SK-N-SH treated with all-trans-retinoic acid at 6 μM for 48 hours (cell line): Measurements from ENCODE around the gene ASF1B.

ENCODE experiments used
- ATAC-seq: fragments of 200-7000 bp; cut with Tn5 transposase; 3 replicates; pipeline ENCODE4 v1.9.1; 2020; ENCODE audit warnings: mild to moderate bottlenecking, moderate library complexity
- ARNTL ChIP-seq: fragments of 450-650 bp; formaldehyde crosslinking; IDR thresholded peaks from 2 replicates; pipeline ENCODE4 v1.5.0; 2020; ENCODE audit warnings: low read depth, mild to moderate bottlenecking, moderate library complexity, borderline replicate concordance
- BACH2 ChIP-seq: fragments of 250-450 bp; sonication (Bioruptor Pico); IDR thresholded peaks from 2 replicates; pipeline ENCODE4 v1.9.0; 2021; ENCODE audit warnings: mild to moderate bottlenecking, borderline replicate concordance
- CSDC2 ChIP-seq: fragments of 250-450 bp; sonication (Bioruptor Pico); IDR thresholded peaks from 2 replicates; pipeline ENCODE4 v1.5.0; 2020; ENCODE audit warnings: mild to moderate bottlenecking, moderate library complexity
- ESRRG ChIP-seq: fragments of 250-450 bp; sonication (Bioruptor Pico); IDR thresholded peaks from 2 replicates; pipeline ENCODE4 v1.6.1; 2021; ENCODE audit warnings: mild to moderate bottlenecking
- GLIS3 ChIP-seq: fragments of 250-450 bp; sonication (Bioruptor Pico); IDR thresholded peaks from 2 replicates; pipeline ENCODE4 v1.5.0; 2020; ENCODE audit warnings: mild to moderate bottlenecking, moderate library complexity
- ISL1 ChIP-seq: fragments of 250-450 bp; sonication (Bioruptor Pico); IDR thresholded peaks from 2 replicates; pipeline ENCODE4 v2.1.2; 2022; ENCODE audit warnings: mild to moderate bottlenecking, moderate library complexity
- OSR1 ChIP-seq: fragments of 250-450 bp; sonication (Bioruptor Pico); IDR thresholded peaks from 2 replicates; pipeline ENCODE4 v1.8.0; 2022; ENCODE audit warnings: moderate library complexity, mild to moderate bottlenecking, inconsistent platforms
- RARB ChIP-seq: fragments of 250-450 bp; sonication (Bioruptor Pico); IDR thresholded peaks from 2 replicates; pipeline ENCODE4 v1.8.0; 2021; ENCODE audit warnings: mild to moderate bottlenecking, moderate library complexity
- SNAI2 ChIP-seq: fragments of 250-450 bp; sonication (Bioruptor Pico); IDR thresholded peaks from 2 replicates; pipeline ENCODE4 v1.5.0; 2020; ENCODE audit warnings: mild to moderate bottlenecking, moderate library complexity
- TCF4 ChIP-seq: fragments of 250-450 bp; sonication (Bioruptor Pico); IDR thresholded peaks from 2 replicates; pipeline ENCODE4 v1.8.0; 2021; ENCODE audit warnings: mild to moderate bottlenecking, moderate library complexity, borderline replicate concordance
- TOX ChIP-seq: fragments of 250-450 bp; sonication (Bioruptor Pico); IDR thresholded peaks from 2 replicates; pipeline ENCODE4 v1.8.0; 2021; ENCODE audit warnings: mild to moderate bottlenecking, moderate library complexity, borderline replicate concordance
- ZC3H10 ChIP-seq: fragments of 250-450 bp; sonication (Bioruptor Pico); IDR thresholded peaks from 2 replicates; pipeline ENCODE4 v1.5.1; 2021; ENCODE audit warnings: mild to moderate bottlenecking, moderate library complexity
- ZFP3 ChIP-seq: fragments of 250-450 bp; sonication (Bioruptor Pico); IDR thresholded peaks from 2 replicates; pipeline ENCODE4 v1.5.0; 2020; ENCODE audit warnings: mild to moderate bottlenecking, moderate library complexity
- ZFP30 ChIP-seq: fragments of 450-650 bp; formaldehyde crosslinking; IDR thresholded peaks from 2 replicates; pipeline ENCODE4 v1.5.0; 2022; ENCODE audit warnings: mild to moderate bottlenecking, moderate library complexity
- ZNF565 ChIP-seq: fragments of 450-650 bp; formaldehyde crosslinking; conservative IDR thresholded peaks from 2 replicates; pipeline ENCODE4 v1.5.0; 2020; ENCODE audit warnings: low read depth, mild to moderate bottlenecking, moderate library complexity
- ZNF70 ChIP-seq: fragments of 450-650 bp; formaldehyde crosslinking; IDR thresholded peaks from 2 replicates; pipeline ENCODE4 v1.5.0; 2020; ENCODE audit warnings: mild to moderate bottlenecking, moderate library complexity
- ZNF8 ChIP-seq: fragments of 450-650 bp; formaldehyde crosslinking; IDR thresholded peaks from 2 replicates; pipeline ENCODE4 v1.5.0; 2020; ENCODE audit warnings: mild to moderate bottlenecking, moderate library complexity
- TF ChIP-seq, protein P1 (sequence below): fragments of 250-450 bp; sonication (Bioruptor Pico); IDR thresholded peaks from 2 replicates; pipeline ENCODE4 v1.5.1; 2021; ENCODE audit warnings: mild to moderate bottlenecking, moderate library complexity
- TF ChIP-seq, protein P2 (sequence below): fragments of 250-450 bp; sonication (Bioruptor Pico); IDR thresholded peaks from 2 replicates; pipeline ENCODE4 v1.8.0; 2021; ENCODE audit warnings: low read depth, mild to moderate bottlenecking, moderate library complexity, borderline replicate concordance
- TF ChIP-seq, protein P3 (sequence below): fragments of 250-450 bp; sonication (Bioruptor Pico); IDR thresholded peaks from 2 replicates; pipeline ENCODE4 v1.5.0; 2020; ENCODE audit warnings: mild to moderate bottlenecking, moderate library complexity
- TF ChIP-seq, protein P4 (sequence below): fragments of 250-450 bp; sonication (Bioruptor Pico); IDR thresholded peaks from 2 replicates; pipeline ENCODE4 v1.8.0; 2020; ENCODE audit warnings: mild to moderate bottlenecking, moderate library complexity, borderline replicate concordance

ASF1B gene

DNA sequence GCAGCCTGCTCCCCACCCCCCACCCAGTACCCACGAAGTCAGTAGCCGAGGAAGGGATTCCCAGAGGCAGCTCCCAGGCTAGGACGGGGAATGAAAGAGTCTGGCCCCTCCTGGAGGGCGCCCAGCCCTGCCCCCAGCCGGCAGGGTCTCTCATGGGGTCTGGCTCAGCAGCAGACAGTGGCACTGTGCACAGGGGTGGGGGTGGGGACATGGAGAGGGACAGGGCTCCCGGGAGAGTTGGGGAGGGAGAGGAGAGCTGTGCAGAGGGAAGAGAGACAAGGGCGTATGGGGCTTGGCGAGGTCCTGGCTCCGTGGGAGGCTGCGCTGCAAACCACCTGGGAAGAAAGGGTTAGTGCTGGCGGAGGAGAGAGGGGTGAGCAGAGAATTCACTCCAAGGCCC is 27.7 kb upstream of the ASF1B start:
- no peak for ATAC-seq
- TF ChIP-seq, protein P1, sequence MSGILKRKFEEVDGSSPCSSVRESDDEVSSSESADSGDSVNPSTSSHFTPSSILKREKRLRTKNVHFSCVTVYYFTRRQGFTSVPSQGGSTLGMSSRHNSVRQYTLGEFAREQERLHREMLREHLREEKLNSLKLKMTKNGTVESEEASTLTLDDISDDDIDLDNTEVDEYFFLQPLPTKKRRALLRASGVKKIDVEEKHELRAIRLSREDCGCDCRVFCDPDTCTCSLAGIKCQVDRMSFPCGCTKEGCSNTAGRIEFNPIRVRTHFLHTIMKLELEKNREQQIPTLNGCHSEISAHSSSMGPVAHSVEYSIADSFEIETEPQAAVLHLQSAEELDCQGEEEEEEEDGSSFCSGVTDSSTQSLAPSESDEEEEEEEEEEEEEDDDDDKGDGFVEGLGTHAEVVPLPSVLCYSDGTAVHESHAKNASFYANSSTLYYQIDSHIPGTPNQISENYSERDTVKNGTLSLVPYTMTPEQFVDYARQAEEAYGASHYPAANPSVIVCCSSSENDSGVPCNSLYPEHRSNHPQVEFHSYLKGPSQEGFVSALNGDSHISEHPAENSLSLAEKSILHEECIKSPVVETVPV (CRISPR knock-in tag) = no peak
- TF ChIP-seq ZNF70 (CRISPR knock-in tag) (no peak), CSDC2 (CRISPR knock-in tag) (no peak), RARB (CRISPR knock-in tag) (no peak), ARNTL (CRISPR knock-in tag) (no peak), ZFP30 (no peak), ZNF565 (CRISPR knock-in tag) (no peak), ZNF8 (no peak), TOX (CRISPR knock-in tag) (no peak), ZC3H10 (CRISPR knock-in tag) (no peak)
- TF ChIP-seq, protein P2, sequence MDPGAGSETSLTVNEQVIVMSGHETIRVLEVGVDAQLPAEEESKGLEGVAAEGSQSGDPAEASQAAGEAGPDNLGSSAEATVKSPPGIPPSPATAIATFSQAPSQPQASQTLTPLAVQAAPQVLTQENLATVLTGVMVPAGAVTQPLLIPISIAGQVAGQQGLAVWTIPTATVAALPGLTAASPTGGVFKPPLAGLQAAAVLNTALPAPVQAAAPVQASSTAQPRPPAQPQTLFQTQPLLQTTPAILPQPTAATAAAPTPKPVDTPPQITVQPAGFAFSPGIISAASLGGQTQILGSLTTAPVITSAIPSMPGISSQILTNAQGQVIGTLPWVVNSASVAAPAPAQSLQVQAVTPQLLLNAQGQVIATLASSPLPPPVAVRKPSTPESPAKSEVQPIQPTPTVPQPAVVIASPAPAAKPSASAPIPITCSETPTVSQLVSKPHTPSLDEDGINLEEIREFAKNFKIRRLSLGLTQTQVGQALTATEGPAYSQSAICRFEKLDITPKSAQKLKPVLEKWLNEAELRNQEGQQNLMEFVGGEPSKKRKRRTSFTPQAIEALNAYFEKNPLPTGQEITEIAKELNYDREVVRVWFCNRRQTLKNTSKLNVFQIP (CRISPR knock-in tag) = no peak
- TF ChIP-seq, protein P3, sequence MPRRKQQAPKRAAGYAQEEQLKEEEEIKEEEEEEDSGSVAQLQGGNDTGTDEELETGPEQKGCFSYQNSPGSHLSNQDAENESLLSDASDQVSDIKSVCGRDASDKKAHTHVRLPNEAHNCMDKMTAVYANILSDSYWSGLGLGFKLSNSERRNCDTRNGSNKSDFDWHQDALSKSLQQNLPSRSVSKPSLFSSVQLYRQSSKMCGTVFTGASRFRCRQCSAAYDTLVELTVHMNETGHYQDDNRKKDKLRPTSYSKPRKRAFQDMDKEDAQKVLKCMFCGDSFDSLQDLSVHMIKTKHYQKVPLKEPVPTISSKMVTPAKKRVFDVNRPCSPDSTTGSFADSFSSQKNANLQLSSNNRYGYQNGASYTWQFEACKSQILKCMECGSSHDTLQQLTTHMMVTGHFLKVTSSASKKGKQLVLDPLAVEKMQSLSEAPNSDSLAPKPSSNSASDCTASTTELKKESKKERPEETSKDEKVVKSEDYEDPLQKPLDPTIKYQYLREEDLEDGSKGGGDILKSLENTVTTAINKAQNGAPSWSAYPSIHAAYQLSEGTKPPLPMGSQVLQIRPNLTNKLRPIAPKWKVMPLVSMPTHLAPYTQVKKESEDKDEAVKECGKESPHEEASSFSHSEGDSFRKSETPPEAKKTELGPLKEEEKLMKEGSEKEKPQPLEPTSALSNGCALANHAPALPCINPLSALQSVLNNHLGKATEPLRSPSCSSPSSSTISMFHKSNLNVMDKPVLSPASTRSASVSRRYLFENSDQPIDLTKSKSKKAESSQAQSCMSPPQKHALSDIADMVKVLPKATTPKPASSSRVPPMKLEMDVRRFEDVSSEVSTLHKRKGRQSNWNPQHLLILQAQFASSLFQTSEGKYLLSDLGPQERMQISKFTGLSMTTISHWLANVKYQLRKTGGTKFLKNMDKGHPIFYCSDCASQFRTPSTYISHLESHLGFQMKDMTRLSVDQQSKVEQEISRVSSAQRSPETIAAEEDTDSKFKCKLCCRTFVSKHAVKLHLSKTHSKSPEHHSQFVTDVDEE = no peak

DNA sequence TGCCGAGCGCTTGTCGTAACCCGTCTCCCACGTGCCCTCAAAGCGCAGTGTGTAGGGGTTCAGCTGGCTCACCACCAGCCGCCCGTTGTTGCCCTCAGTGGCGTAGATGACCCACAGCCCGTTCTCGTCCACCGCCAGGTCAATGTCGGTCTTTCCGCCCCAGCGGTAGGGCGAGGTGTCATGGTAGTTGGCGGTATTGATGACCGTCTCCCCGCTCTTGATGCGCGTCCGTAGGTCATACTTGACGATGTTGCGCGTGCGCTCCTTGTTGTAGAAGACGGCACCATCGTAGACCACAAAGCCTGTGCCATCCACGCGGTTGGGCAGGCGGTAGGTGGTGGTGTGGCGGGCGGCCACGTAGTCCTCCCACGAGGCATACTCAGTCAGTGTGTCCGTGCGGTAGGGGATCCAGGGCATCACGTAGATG is 26.5 kb upstream of the ASF1B start:
- TF ChIP-seq, protein P4, sequence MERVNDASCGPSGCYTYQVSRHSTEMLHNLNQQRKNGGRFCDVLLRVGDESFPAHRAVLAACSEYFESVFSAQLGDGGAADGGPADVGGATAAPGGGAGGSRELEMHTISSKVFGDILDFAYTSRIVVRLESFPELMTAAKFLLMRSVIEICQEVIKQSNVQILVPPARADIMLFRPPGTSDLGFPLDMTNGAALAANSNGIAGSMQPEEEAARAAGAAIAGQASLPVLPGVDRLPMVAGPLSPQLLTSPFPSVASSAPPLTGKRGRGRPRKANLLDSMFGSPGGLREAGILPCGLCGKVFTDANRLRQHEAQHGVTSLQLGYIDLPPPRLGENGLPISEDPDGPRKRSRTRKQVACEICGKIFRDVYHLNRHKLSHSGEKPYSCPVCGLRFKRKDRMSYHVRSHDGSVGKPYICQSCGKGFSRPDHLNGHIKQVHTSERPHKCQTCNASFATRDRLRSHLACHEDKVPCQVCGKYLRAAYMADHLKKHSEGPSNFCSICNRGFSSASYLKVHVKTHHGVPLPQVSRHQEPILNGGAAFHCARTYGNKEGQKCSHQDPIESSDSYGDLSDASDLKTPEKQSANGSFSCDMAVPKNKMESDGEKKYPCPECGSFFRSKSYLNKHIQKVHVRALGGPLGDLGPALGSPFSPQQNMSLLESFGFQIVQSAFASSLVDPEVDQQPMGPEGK (CRISPR knock-in tag) = no peak
- ATAC-seq = no peak

DNA sequence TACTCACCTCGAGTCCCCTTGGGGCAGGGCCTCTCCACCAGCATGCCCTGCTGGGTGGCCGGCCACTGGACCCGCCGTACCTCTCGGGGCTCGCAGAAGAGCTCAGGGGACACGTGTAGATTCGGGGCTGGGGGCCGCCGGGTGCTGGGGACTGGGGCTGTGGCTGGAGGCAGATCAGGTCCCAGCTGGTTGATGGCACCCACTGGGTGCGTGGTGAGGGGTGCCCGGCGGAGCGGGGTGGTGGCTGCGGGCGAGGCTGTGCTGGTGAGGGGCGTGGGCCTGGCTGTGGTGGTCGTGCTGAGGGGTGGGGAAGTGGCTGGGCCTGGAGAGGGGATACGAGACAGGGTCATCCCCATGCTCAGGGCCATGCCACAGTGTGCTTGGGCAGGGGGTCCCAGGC is 24.9 kb upstream of the ASF1B start:
- ATAC-seq = no peak
- TF ChIP-seq RARB (CRISPR knock-in tag) = no peak

DNA sequence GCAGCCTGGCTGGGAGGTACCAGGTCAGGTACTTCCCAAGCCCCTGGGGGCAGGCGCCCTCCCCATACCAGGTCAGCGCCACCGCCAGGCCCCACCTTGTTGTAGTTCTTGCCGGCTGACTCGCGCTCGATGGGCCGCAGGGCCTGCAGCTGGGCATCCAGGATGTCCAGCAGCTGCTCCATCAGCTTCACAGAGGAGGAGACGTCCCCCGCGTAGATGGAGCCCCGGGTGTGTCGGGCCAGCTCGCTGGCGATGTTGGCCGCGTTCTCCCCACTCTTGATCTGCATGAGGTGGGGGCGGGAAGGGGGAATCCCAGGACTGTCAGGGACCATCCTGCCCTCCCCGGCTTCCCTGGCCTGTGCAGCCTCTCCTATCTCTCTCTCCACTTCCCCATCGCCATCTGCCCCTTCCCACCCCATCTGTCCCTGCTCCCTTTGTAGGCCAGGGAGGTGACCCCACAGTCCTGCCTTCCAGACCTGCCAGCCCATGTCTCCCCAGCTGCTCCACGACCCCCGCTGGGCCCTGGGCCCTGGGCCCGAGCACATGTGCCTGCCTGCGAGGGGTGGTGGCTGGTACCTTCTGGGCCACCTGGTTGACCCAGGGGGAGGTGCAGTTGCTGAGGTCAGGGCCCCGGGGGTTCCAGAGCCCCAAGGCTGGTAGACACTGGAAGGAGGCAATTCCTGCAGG is 23.8 kb upstream of the ASF1B start:
- TF ChIP-seq, protein P4 (CRISPR knock-in tag) = no peak
- TF ChIP-seq CSDC2 (CRISPR knock-in tag) (no peak), ESRRG (CRISPR knock-in tag) (no peak), ZNF70 (CRISPR knock-in tag) (no peak), BACH2 (CRISPR knock-in tag) (no peak), TCF4 (CRISPR knock-in tag) (no peak), SNAI2 (CRISPR knock-in tag) (no peak), ISL1 (CRISPR knock-in tag) (no peak), ZC3H10 (CRISPR knock-in tag) (no peak), GLIS3 (CRISPR knock-in tag) (no peak), ZFP3 (CRISPR knock-in tag) (no peak), ZNF565 (CRISPR knock-in tag) (no peak), RARB (CRISPR knock-in tag) (no peak), OSR1 (CRISPR knock-in tag) (no peak)
- TF ChIP-seq, protein P3 = no peak
- TF ChIP-seq, protein P2 (CRISPR knock-in tag) = no peak
- ATAC-seq = no peak
